CD4-positive, alpha-beta T cell (primary cell): ENCODE data around the gene PCDHGB3. TPM values are rescaled to one million over a fixed set of nuclear protein-coding genes. Genes with fewer than 3 reads are reported as not detected.

Experiments used
- ATAC-seq: fragments of 200-7000 bp; cut with Tn5 transposase; one replicate; pipeline ENCODE4 v1.10.0; 2022; ENCODE audit warnings: mild to moderate bottlenecking; ENCODE audit not compliant: poor library complexity
- CTCF ChIA-PET: fragments of 350-600 bp; sonication (Branson Sonifier 250); formaldehyde crosslinking; loops from one replicate; lab custom pipeline; 2021; ENCODE audit warnings: antibody characterized with exemption, inconsistent platforms; lab: Charles Lee
- POLR2A ChIA-PET: fragments of 350-600 bp; sonication (Branson Sonifier 250); formaldehyde crosslinking; loops from one replicate; lab custom pipeline; 2021; ENCODE audit warnings: antibody characterized with exemption, inconsistent platforms; lab: Charles Lee
- DNase-seq, 14 experiments: peaks; one replicate each; pipeline ENCODE4 v3.0.0-alpha.2; 2013 to 2020; ENCODE audit warnings: mixed read lengths in 2 of 14
- H3K27ac ChIP-seq, 2 donors: one replicate each; pipeline versions ENCODE4 v1.5.1 to v1.7.0; 2013; ENCODE audit warnings: low read length in 2 of 2, low read depth in 1 of 2, mild to moderate bottlenecking in 1 of 2
- H3K27me3 ChIP-seq, 2 experiments: 1 replicate in 1 of 2; 2 replicates in 1 of 2; pipeline versions ENCODE4 v1.6.1 to v1.7.0; 2013; ENCODE audit warnings: low read length in 2 of 2, control low read depth in 1 of 2, mild to moderate bottlenecking in 1 of 2, moderate library complexity in 1 of 2; ENCODE audit not compliant: insufficient read depth in 2 of 2, control insufficient read depth in 1 of 2
- H3K36me3 ChIP-seq: one replicate; pipeline ENCODE4 v1.6.1; 2013; ENCODE audit warnings: low read length, control low read depth; ENCODE audit not compliant: insufficient read depth
- H3K4me1 ChIP-seq: one replicate; pipeline ENCODE4 v1.6.1; 2013; ENCODE audit warnings: low read length, control low read depth; ENCODE audit not compliant: insufficient read depth
- H3K4me3 ChIP-seq: one replicate; pipeline ENCODE4 v1.5.1; 2013; ENCODE audit warnings: mild to moderate bottlenecking, low read length, moderate library complexity
- H3K9me3 ChIP-seq, 2 experiments: 1 replicate in 1 of 2; 2 replicates in 1 of 2; pipeline versions ENCODE4 v1.6.1 to v1.7.0; 2013; ENCODE audit warnings: low read length in 2 of 2, mild to moderate bottlenecking in 2 of 2, control low read depth in 1 of 2, moderate library complexity in 1 of 2; ENCODE audit not compliant: control insufficient read depth in 1 of 2, insufficient read depth in 1 of 2
- H3K27ac Mint-ChIP-seq: one replicate; pipeline ENCODE4 v1.8.0; 2020; ENCODE audit warnings: mixed read lengths
- H3K27me3 Mint-ChIP-seq: one replicate; pipeline ENCODE4 v1.8.0; 2021; ENCODE audit warnings: mixed read lengths
- H3K36me3 Mint-ChIP-seq: one replicate; pipeline ENCODE4 v1.8.0; 2021; ENCODE audit warnings: low read depth, mixed read lengths
- H3K4me1 Mint-ChIP-seq: one replicate; pipeline ENCODE4 v1.8.0; 2021; ENCODE audit warnings: low read depth, mixed read lengths
- H3K4me3 Mint-ChIP-seq: one replicate; pipeline ENCODE4 v1.8.0; 2020; ENCODE audit warnings: mild to moderate bottlenecking, mixed read lengths
- H3K9me3 Mint-ChIP-seq: one replicate; pipeline ENCODE4 v1.8.0; 2020; ENCODE audit warnings: mixed read lengths
- CTCF ChIP-seq: fragments of 200-600 bp; IDR thresholded peaks from one replicate; pipeline ENCODE4 v1.8.0; 2022; ENCODE audit warnings: antibody characterized with exemption, mild to moderate bottlenecking
- intact Hi-C, 2 experiments: fragments of 100-400 bp; cut with DNase I in 1 of 2; cut with micrococcal nuclease in 1 of 2; formaldehyde crosslinking; loops; one replicate each; pipeline versions ENCODE4 v1.15.1 to v1.9.0; 2023 to 2025; cut with DNase I, micrococcal nuclease
- total RNA-seq, 174 experiments: library from RNA in 2 of 174; stranded (reverse) in 2 of 174; gene quantifications; one replicate each; pipeline ENCODE4 v1.2.3 and lab custom pipeline; 2021 to 2026

PCDHGB3 gene
- total RNA-seq, 2 experiments from 2014 or later, result 0.11 to 0.28 TPM

DNA sequence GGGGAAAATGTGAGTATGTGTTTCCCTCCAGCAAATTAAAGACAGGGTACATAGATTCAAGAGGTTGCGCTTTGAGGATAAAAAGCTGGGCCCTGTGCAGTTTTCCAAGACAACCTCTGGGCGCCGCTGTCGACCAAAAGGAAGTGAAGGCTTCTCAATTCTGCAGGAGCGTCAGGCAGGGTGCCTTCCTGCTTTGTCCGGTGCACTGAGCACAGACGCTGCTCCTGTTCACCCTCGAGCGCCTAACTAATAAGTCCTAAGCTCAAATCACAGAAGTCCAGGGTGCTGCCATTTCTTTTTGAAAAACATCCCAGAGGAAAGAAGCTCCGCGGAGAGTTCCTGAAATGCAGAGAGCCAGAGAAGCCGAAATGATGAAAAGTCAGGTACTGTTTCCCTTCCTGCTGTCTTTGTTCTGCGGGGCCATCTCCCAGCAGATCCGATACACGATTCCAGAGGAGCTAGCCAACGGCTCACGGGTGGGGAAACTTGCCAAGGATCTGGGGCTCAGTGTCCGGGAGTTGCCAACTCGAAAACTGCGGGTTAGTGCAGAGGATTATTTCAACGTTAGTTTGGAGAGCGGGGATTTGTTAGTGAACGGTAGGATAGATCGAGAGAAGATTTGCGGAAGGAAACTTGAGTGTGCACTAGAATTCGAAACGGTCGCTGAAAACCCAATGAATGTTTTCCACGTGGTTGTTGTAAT lies 20.0 kb upstream of the PCDHGB3 start, which contains the start of gene PCDHGB1:
Gene PCDHGB1, plus strand, starts transcription at position 183 of the 703 bp plus-strand sequence. Its CDS starts 162 bp downstream, at position 345.
- Mint-ChIP-seq H3K36me3 (peaks cover 25% of the 10 kb centered on the region), H3K9me3 (peaks cover 15% of the 10 kb centered on the region), H3K4me1 (no peaks in the 10 kb centered on the region), H3K27me3 (peaks cover 92% of the 10 kb centered on the region), H3K27ac (no peak within 1 kb of the TSS), H3K4me3 (no peak within 1 kb of the TSS)
- Histone ChIP-seq H3K27me3 (peaks cover 57 to 70% of the 10 kb centered on the region in 2 experiments), H3K4me1 (peaks cover 5% of the 10 kb centered on the region), H3K36me3 (no peaks in the 10 kb centered on the region), H3K4me3 (peak within 1 kb of the TSS; percentile 2), H3K9me3 (peaks cover 22 to 52% of the 10 kb centered on the region in 2 experiments), H3K27ac (no peak within 1 kb of the TSS)
- ATAC-seq (peak; percentile 54), DNase-seq (peak in 6 of 14 experiments; percentile 11 to 57 (median 40))
- POLR2A ChIA-PET, result no interaction called here
- intact Hi-C loops, result no loop called here
- CTCF ChIA-PET, result interaction anchor here (1.2 to 1.9 kb wide), 5 partner anchors 11 to 128 kb away, joined by 3 to 7 read pairs (median 3); partner anchors contain the start of genes PCDHGA1, PCDHGA2, PCDHGB3 and TAF7
- TF ChIP-seq CTCF, result no peak

- CTCF ChIA-PET, result no interaction called here
- ATAC-seq, result no peak
- DNase-seq, result no peak
- H3K36me3 Mint-ChIP-seq, result peaks cover 29% of the 10 kb centered on the region
- no peaks in the 10 kb centered on the region for H3K4me1 Mint-ChIP-seq
- peaks cover 13% of the 10 kb centered on the region for H3K9me3 Mint-ChIP-seq
- TF ChIP-seq CTCF, result no peak
- no peaks in the 10 kb centered on the region for H3K36me3 ChIP-seq
- peaks cover 56 to 80% of the 10 kb centered on the region in 2 experiments for H3K27me3 ChIP-seq
- intact Hi-C loops, result no loop called here
- peaks cover 29 to 47% of the 10 kb centered on the region in 2 experiments for H3K9me3 ChIP-seq
- POLR2A ChIA-PET, result no interaction called here
- H3K4me3 Mint-ChIP-seq, result no peak overlapping the region
- no peak overlapping the region for H3K27ac ChIP-seq
- H3K27me3 Mint-ChIP-seq, result peaks cover 95% of the 10 kb centered on the region
- H3K4me1 ChIP-seq, result peaks cover 8% of the 10 kb centered on the region
- no peak overlapping the region for H3K27ac Mint-ChIP-seq
- H3K4me3 ChIP-seq, result no peak overlapping the region
Observed at GRCh38 chr5:141351591-141351990, 18.5 kb upstream of the PCDHGB3 start.

DNA sequence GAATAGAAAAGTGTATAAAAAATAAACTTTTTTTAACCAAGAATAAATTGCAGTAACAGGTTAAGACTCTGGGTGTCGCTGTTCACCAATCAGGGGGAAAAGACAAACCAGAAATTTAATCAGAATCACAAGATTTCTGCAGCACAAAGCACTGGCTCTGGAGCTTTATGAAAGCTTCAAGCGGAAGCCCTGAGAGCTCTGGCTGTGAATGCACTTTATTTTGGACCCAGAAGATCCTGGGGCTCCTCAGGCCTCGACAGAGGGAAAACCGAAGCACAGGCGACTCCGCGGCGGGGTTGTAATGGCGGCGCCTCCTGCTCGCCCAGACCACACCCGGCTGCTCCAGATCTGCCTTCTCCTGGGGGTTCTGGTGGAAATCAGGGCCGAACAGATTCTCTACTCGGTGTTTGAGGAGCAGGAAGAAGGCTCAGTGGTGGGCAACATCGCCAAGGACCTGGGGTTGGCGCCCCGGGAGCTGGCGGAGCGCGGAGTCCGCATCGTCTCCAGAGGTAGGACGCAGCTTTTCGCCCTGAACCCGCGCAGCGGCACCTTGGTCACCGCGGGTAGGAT lies 15.1 kb upstream of the PCDHGB3 start, which contains the start of gene PCDHGA4:
Gene PCDHGA4, plus strand, starts transcription at position 122 of the 570 bp plus-strand sequence. Its CDS starts 87 bp downstream, at position 209.
- DNase-seq (peak in 2 of 14 experiments; percentile 14 to 19), ATAC-seq (no peak)
- no peak within 1 kb of the TSS for H3K27ac ChIP-seq
- peaks cover 48 to 84% of the 10 kb centered on the region in 2 experiments for H3K27me3 ChIP-seq
- Mint-ChIP-seq H3K4me1 (peaks cover 3% of the 10 kb centered on the region), H3K36me3 (peaks cover 23% of the 10 kb centered on the region), H3K27ac (no peak within 1 kb of the TSS), H3K9me3 (peaks cover 14% of the 10 kb centered on the region), H3K4me3 (no peak within 1 kb of the TSS), H3K27me3 (peaks cover 93% of the 10 kb centered on the region)
- POLR2A ChIA-PET, result interaction anchor here (1.3 kb wide), 1 partner anchor 35 kb away, joined by 3 read pairs; the partner anchor contains the start of gene TAF7
- TF ChIP-seq CTCF, result no peak
- peak within 1 kb of the TSS; percentile 15 for H3K4me3 ChIP-seq
- peaks cover 10% of the 10 kb centered on the region for H3K4me1 ChIP-seq
- H3K9me3 ChIP-seq, result peaks cover 27 to 48% of the 10 kb centered on the region in 2 experiments
- no peaks in the 10 kb centered on the region for H3K36me3 ChIP-seq
- CTCF ChIA-PET, result interaction anchor here (1.3 kb wide), 1 partner anchor 209 kb away, joined by 3 read pairs; no protein-coding TSS in a partner anchor
- intact Hi-C loops, result no loop called here
